HepG2 (cell line): ENCODE data around the gene AP3D1. TPM values are rescaled to one million over a fixed set of nuclear protein-coding genes. Genes with fewer than 3 reads are reported as not detected.

Experiments used
- ATAC-seq: fragments of 200-7000 bp; cut with Tn5 transposase; 3 replicates; pipeline ENCODE4 v1.9.1; 2020; ENCODE audit warnings: mild to moderate bottlenecking, moderate library complexity
- BruUV-seq: library from RNA; stranded (reverse); fragments of 400-500 nt; replicated peaks from 2 replicates; lab custom pipeline; 2021; lab: Mats Ljungman, UMichigan
- CTCF ChIA-PET: fragments of 300-600 bp; formaldehyde crosslinking; extraction: SDS; loops from one replicate; lab custom pipeline; 2021; ENCODE audit warnings: low total read pairs, inconsistent platforms, low intra/inter-chr PET ratio; lab: Yijun Ruan, JAX
- POLR2A ChIA-PET: fragments of 350-600 bp; sonication (Branson Sonifier 250); formaldehyde crosslinking; loops from one replicate; lab custom pipeline; 2020; ENCODE audit warnings: antibody characterized with exemption, inconsistent platforms; lab: Yijun Ruan, JAX
- DNase-seq: peaks from one replicate; pipeline ENCODE4 v3.0.0-alpha.2; 2015; ENCODE audit warnings: low spot score
- FAIRE-seq: peaks from 3 replicates; lab custom pipeline; 2011; peaks lifted over from hg19 to GRCh38; lab: Jason Lieb, UNC
- H2AFZ ChIP-seq: one replicate; pipeline ENCODE4 v1.6.1; 2011; ENCODE audit warnings: low read length, inconsistent platforms
- H3K27ac ChIP-seq: fragments of 300-600 bp; 3 replicates; pipeline ENCODE4 v1.8.0; 2011; ENCODE audit warnings: mixed run types, mild to moderate bottlenecking, mixed read lengths, low read length, inconsistent platforms; ENCODE audit not compliant: insufficient read depth; ENCODE audit errors: extremely low read length
- H3K27me3 ChIP-seq, 2 experiments: fragments of 200-600 bp in 1 of 2; 2 replicates in 1 of 2; 3 replicates in 1 of 2; pipeline versions ENCODE4 v1.6.0 to v1.8.0; 2011; ENCODE audit warnings: low read length in 2 of 2, mild to moderate bottlenecking in 2 of 2, moderate library complexity in 2 of 2, inconsistent platforms in 1 of 2; ENCODE audit not compliant: insufficient read depth in 2 of 2, control insufficient read depth in 1 of 2
- H3K36me3 ChIP-seq, 2 experiments: fragments of 200-600 bp in 1 of 2; replicated peaks in 1 of 2; 2 replicates in 1 of 2; 3 replicates in 1 of 2; pipeline versions ENCODE4 v1.5.1 to v1.8.0; 2011; ENCODE audit warnings: low read length in 2 of 2, inconsistent platforms in 1 of 2; ENCODE audit not compliant: insufficient read depth in 2 of 2, control insufficient read depth in 1 of 2
- H3K4me1 ChIP-seq: 2 replicates; pipeline ENCODE4 v1.5.1; 2012; ENCODE audit warnings: low read length, inconsistent platforms; ENCODE audit not compliant: insufficient read depth
- H3K4me2 ChIP-seq: 2 replicates; pipeline ENCODE4 v1.6.0; 2011; ENCODE audit warnings: low read depth, low read length, inconsistent platforms
- H3K4me3 ChIP-seq, 3 experiments: fragments of 200-600 bp in 1 of 3; sonication (generic), shearing (Covaris generic) in 1 of 3; replicated peaks in 1 of 3; 2 replicates each; pipeline ENCODE4 v1.5.1; 2011 to 2016; ENCODE audit warnings: low read length in 3 of 3, inconsistent platforms in 2 of 3, low read depth in 2 of 3, mild to moderate bottlenecking in 2 of 3, control low read depth in 1 of 3, mixed read lengths in 1 of 3; ENCODE audit not compliant: insufficient read depth in 1 of 3
- H3K79me2 ChIP-seq: one replicate; pipeline ENCODE4 v1.6.1; 2011; ENCODE audit warnings: low read length, inconsistent platforms; ENCODE audit not compliant: insufficient read depth
- H3K9ac ChIP-seq: 2 replicates; pipeline ENCODE4 v1.6.0; 2011; ENCODE audit warnings: mild to moderate bottlenecking, low read depth, low read length, inconsistent platforms; ENCODE audit not compliant: insufficient read depth
- H3K9me3 ChIP-seq: 2 replicates; pipeline ENCODE4 v1.5.1; 2012; ENCODE audit warnings: mild to moderate bottlenecking, low read length
- H4K20me1 ChIP-seq: 2 replicates; pipeline ENCODE4 v1.6.0; 2011; ENCODE audit warnings: inconsistent platforms, mild to moderate bottlenecking, low read length, moderate library complexity; ENCODE audit not compliant: insufficient read depth
- KMT2A ChIP-seq: sonication (generic); formaldehyde crosslinking; IDR thresholded peaks from 2 replicates; pipeline ENCODE4 v1.4.0; 2020; ENCODE audit warnings: missing genetic modification reagents
- MIXL1 ChIP-seq: IDR thresholded peaks from 2 replicates; pipeline ENCODE4 v1.6.1; 2016
- POGZ ChIP-seq: sonication (generic); formaldehyde crosslinking; IDR thresholded peaks from 2 replicates; pipeline ENCODE4 v1.4.0; 2020; ENCODE audit warnings: mild to moderate bottlenecking, missing genetic modification reagents
- SP4 ChIP-seq: sonication (generic); formaldehyde crosslinking; IDR thresholded peaks from 2 replicates; pipeline ENCODE4 v1.8.1; 2023; ENCODE audit warnings: mild to moderate bottlenecking, missing genetic modification reagents
- ZNF441 ChIP-seq: sonication (generic); formaldehyde crosslinking; IDR thresholded peaks from 2 replicates; pipeline ENCODE4 v1.7.0; 2021; ENCODE audit warnings: missing genetic modification reagents, borderline replicate concordance
- ZNF446 ChIP-seq: sonication (generic); formaldehyde crosslinking; IDR thresholded peaks from 2 replicates; pipeline ENCODE4 v1.5.0; 2020; ENCODE audit warnings: mild to moderate bottlenecking, missing genetic modification reagents
- ZSCAN25 ChIP-seq: sonication (generic); formaldehyde crosslinking; IDR thresholded peaks from 2 replicates; pipeline ENCODE4 v1.8.0; 2022; ENCODE audit warnings: mild to moderate bottlenecking, missing genetic modification reagents
- WGBS: methylation state at CpG from one replicate; pipeline ENCODE4 v1.1.6; 2017; ENCODE audit warnings: low lambda C conversion rate; 5-methylcytosine and 5-hydroxymethylcytosine counted together
- in situ Hi-C: cut with HindIII; loops from 2 replicates; pipeline ENCODE4 v1.10.0; 2017; ENCODE audit warnings: low pct_unique_long_range_greater_than_20kb; ENCODE audit not compliant: extremely low pct_ligation_motif_present
- intact Hi-C: fragments of 100-400 bp; cut with micrococcal nuclease; formaldehyde crosslinking; loops from one replicate; pipeline ENCODE4 v1.10.0; 2022; ENCODE audit not compliant: unreplicated experiment
- polyA plus RNA-seq, 8 experiments: library from polyadenylated mRNA; depleted of rRNA in 3 of 8; stranded (reverse) in 7 of 8; unstranded in 1 of 8; fragments of >200 nt; fragmentation: Illumina TruSeq in 4 of 8; extraction: Trizol in 4 of 8; gene quantifications; 2 replicates each; pipeline versions ENCODE4 v1.2.1 to v1.2.3, GENCODE V29; 2011 to 2016; ENCODE audit warnings: low read depth in 4 of 8, missing spikeins in 1 of 8, mixed read lengths in 1 of 8; ENCODE audit not compliant: insufficient read depth in 1 of 8
- total RNA-seq, 5 experiments: library from RNA; depleted of rRNA; stranded (reverse); fragments of >200 nt; fragmentation: Illumina TruSeq; extraction: Trizol; gene quantifications; 2 replicates each; pipeline ENCODE4 v1.2.3, GENCODE V29; 2016; ENCODE audit warnings: low read depth in 1 of 5
- TF ChIP-seq, protein P1 (sequence below): sonication (generic); formaldehyde crosslinking; IDR thresholded peaks from 2 replicates; pipeline ENCODE4 v1.5.1; 2020; ENCODE audit warnings: mild to moderate bottlenecking, missing genetic modification reagents, borderline replicate concordance
- TF ChIP-seq, protein P2 (sequence below): sonication (generic); formaldehyde crosslinking; IDR thresholded peaks from 2 replicates; pipeline ENCODE4 v1.4.0; 2020; ENCODE audit warnings: missing genetic modification reagents, borderline replicate concordance

Gene AP3D1
- total and polyA plus RNA-seq, 2 of the 13 experiments (the other 11 are each of a cell fraction or from before 2014, with no cell fraction given), result 68.0 to 82.6 TPM

DNA sequence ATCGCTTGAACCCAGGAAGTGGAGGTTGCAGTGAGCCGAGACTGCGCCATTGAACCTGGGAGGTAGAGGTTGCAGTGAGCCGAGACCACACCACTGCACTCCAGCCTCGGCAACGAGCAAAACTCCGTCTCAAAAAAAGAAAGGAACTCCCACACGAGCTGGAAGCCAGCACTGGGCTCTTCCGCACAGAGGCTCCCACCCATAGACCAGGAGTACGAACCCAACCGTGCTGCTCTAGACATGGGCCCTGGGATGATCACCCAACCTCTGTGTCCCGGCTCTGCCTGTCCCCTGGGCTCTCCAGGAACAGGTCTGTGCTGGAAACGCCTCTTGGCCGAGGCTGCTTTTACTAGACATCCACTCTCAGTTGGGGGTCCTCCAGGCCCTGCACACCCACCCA is 24.4 kb upstream of the AP3D1 start:
- H4K20me1 ChIP-seq, result peaks cover 58% of the 10 kb centered on the region; the same call in 1 of the 2 replicates
- no peak overlapping the region for H3K4me2 ChIP-seq
- H3K4me1 ChIP-seq, result peaks cover 39% of the 10 kb centered on the region
- TSS peak; percentile 20 for BruUV-seq
- TF ChIP-seq ZNF441 (CRISPR knock-in tag) (no peak), KMT2A (CRISPR knock-in tag) (no peak), MIXL1 (CRISPR knock-in tag) (no peak), ZNF446 (CRISPR knock-in tag) (no peak), ZSCAN25 (CRISPR knock-in tag) (no peak), SP4 (CRISPR knock-in tag) (no peak), POGZ (CRISPR knock-in tag) (no peak)
- TF ChIP-seq, protein P1, sequence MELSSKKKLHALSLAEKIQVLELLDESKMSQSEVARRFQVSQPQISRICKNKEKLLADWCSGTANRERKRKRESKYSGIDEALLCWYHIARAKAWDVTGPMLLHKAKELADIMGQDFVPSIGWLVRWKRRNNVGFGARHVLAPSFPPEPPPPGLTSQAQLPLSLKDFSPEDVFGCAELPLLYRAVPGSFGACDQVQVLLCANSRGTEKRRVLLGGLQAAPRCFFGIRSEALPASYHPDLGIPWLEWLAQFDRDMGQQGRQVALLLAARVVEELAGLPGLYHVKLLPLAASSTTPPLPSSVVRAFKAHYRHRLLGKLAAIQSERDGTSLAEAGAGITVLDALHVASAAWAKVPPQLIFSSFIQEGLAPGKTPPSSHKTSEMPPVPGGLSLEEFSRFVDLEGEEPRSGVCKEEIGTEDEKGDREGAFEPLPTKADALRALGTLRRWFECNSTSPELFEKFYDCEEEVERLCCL (CRISPR knock-in tag), result no peak
- TF ChIP-seq, protein P2, sequence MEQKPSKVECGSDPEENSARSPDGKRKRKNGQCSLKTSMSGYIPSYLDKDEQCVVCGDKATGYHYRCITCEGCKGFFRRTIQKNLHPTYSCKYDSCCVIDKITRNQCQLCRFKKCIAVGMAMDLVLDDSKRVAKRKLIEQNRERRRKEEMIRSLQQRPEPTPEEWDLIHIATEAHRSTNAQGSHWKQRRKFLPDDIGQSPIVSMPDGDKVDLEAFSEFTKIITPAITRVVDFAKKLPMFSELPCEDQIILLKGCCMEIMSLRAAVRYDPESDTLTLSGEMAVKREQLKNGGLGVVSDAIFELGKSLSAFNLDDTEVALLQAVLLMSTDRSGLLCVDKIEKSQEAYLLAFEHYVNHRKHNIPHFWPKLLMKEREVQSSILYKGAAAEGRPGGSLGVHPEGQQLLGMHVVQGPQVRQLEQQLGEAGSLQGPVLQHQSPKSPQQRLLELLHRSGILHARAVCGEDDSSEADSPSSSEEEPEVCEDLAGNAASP, result no peak
- TF ChIP-seq, all 625 proteins: peak for 0
- Histone ChIP-seq H3K9ac (no peak overlapping the region), H3K79me2 (peaks cover 89% of the 10 kb centered on the region), H3K9me3 (no peaks in the 10 kb centered on the region), H2AFZ (no peak overlapping the region), H3K27ac (no peak overlapping the region), H3K4me3 (no peak overlapping the region), H3K27me3 (no peaks in the 10 kb centered on the region), H3K36me3 (peaks cover 22 to 29% of the 10 kb centered on the region in 2 experiments; a peak in 3 of 5 replicates)
- CTCF ChIA-PET, result no interaction called here
- POLR2A ChIA-PET, result no interaction called here
- no peak for ATAC-seq
- no peak for FAIRE-seq
- WGBS, result 93% methylated on average over 11 of the region's 14 CpGs
- intact Hi-C loops (no loop called here), in situ Hi-C loops (no loop called here)
- no peak for DNase-seq
